DMS 273 treated with DMSO at 0.1 percent for 48 hours (cell line): ENCODE data around the gene PHEX.
A peak's percentile ranks its signal among the peaks of the same experiment; 100 is the strongest.

Experiments used
- DNase-seq: peaks from one replicate; lab custom pipeline; 2025; lab: John Stamatoyannopoulos, UW

Gene PHEX

DNA sequence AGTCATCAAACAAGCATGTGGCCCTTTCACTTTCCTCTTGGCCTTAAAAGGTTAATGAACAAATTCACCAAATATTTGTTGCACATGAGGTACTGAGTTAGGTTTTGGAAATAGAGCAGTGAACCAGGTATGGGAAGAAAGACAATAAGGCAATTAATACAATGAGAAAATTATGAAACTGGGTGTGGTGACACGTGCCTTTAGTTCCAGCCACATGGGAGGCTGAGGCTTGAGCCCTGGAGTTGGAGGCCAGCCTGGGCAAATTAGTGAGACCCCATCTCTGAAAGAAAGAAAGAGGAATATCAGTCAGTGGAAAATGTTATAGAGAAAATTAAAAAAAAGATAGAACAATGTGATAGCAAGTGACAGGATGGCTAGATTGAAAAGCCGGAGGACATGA lies 8.1 kb downstream of the PHEX start:
- DNase-seq: no peak

DNA sequence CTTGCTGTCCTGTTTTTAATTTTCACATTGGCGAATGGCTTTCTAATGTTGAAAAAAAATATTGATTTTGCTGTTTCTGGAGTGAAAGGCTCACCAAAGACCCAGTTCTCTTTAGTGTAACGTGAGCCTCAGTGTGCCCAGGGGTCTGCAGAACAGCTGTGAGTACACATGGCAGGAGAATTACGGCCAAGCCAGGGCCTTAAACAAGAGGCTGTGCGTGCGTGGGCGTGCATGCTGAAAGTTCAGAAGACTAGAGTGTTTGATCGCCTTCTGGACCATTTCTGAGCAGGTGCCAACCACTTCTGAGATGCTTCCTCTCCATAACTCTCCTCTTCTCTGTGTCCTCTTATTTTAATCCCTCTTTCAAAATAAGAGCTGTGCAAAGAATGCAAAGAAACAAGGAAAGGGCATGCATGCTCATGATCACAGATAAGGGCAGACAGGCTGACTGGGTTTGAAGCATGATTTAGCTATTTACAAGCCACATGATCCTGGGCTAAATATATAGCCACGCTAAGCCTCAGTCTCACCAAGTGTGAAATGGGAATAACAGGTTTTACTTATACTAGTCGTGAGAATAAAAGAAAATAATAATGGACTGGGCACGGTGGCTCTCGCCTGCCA lies 9.9 kb downstream of the PHEX start:
- peak; percentile 49 for DNase-seq

DNA sequence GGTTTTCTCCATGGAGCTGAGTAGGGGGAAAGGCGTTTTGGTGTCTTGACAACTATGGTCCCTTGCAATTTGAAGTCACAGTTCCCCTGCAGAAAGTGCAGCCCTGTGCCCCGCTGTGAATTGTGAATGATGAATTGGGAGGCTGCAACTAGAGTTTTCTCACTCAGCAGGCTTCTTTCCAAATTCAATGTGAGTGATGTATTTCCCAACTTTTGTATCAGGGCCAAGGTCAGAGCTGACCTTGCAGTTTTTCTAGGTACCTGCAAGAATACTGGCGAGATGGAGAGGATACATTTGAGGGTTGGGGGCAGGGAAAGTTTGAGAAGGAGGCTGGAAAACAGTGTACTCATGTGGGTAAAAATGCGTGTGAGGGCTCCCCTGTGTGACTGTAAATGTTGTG lies 11.7 kb downstream of the PHEX start:
- no peak for DNase-seq

DNA sequence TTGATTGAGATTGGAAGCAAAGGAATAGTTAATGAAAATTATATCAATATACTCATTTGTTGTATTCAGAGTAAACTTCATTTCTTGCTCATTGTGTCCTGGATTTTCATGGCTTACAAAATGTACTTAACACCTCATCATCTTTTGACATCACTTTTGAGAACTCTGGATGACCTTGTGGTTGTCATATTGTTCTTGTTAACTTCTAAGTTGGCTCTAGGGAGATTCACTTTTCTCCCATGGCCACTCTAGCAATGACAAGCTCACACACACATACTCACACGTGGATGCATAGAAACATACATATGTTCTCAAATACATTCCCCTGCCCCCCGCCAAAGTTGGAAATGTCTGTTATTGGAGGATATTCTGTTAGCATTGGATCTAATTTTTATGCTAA lies 15.3 kb downstream of the PHEX start:
- DNase-seq: no peak

DNA sequence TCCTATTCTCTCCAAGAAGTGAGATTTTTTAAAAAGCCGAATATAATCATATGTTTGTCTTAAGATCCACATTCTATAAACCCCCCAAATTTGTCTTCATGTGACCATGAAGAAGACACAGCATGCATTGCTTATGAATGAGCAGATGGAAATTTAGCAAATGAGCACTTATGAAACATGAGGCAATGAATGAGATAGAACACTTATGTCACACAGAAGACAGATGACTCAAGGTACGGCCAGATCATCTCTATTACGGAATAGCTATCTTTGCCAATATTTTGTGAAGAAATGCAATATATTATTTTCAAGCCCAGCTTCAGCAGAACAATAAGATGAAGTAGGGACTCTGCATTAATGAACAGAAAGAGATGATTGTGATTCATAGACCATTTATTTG lies 21.4 kb downstream of the PHEX start:
- no peak for DNase-seq

DNA sequence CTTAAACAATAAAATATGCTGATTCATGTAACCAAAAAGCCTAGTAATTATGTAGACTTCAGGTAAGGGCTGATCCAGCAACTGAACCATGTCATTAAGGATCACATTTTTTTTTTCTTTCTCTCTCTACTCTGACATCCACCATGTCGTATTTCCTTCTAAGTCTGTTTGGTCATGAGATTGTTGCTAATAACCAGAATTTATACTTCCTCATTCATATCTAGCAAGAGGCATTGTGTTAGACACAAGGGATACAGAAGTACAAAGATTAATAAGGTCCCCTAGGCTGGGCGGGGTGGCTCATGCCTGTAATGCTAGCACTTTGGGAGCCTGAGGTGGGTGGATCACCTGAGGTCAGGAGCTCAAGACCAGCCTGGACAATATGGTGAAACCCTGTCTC lies 24.1 kb downstream of the PHEX start:
- DNase-seq: no peak

DNA sequence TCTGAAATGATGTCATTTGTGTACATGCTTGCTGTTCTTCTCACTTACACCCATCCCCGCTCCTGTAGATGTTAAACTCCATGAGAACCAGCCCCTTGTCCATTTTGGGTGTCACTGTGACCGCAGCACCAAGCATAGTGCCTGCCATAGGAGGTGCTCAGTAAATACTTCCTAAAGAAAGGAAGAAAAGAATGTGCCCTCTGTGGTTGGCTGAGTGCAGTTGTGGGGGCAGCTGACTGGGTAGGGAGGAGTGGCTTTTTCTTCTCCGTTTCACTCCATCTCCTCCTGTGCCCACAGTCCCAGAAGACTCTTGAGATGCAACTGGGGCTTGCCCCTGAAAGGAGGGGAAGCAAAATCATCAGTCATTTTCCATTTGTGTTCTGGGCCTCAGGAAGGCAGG lies 25.5 kb downstream of the PHEX start:
- DNase-seq: no peak

DNA sequence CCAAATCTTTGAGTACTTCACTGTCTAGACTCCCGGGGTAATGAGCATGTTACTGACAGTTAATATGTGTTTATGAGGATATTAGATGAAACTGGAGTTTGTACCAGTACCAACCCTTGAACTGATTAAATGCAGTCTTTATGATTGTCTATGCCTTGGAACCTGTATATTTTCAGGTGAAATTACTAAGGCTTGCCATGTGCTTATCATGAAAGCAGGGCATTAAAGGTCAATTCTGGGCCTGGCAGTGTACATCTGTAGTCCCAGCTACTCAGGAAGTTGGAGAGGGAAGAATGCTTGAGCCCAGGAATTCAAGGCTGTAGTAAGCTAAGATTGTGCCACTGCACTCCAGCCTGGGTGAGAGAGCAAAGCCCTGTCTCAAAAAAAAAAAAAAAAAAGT lies 27.6 kb downstream of the PHEX start:
- DNase-seq: no peak

DNA sequence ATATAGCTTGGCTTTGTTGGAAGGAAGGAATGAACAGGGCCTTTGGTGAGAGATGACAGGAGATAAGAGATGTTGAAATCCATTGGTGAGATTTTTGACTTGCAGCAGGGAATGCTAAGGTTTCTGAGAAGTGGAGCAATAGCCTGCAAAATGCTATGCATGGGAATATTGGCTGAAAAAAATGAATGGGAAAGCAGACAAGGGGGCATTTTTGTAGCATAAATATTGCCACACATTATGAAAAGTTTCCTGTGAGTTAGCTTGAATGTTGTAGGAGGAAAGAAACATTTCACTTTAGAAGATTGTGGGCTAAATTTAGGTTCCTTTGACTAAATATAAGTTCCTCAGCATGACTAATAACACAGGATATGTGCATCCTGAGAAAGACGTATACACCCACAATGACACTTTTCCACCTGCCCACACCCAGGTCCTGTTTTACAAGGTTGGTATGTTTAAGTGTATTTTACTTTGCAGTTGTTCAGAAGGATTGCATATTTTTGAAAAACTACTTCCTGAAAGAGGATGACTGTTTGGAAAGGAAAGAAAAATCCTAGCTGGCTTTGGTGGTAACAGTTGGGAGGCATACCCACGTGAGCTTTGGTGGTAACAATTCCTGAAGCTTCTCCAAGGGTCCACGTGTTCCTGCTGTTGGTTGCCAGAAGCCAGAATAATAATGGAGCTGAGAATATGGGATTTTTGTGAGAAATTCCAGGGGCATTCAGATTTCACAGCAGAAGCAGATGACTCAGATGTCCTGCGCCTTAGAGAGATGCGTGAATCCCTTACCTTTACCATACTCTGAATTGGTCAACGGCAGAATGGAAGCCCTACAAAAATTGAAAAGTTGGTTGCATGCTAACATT lies 28.5 kb downstream of the PHEX start:
- DNase-seq: no peak

DNA sequence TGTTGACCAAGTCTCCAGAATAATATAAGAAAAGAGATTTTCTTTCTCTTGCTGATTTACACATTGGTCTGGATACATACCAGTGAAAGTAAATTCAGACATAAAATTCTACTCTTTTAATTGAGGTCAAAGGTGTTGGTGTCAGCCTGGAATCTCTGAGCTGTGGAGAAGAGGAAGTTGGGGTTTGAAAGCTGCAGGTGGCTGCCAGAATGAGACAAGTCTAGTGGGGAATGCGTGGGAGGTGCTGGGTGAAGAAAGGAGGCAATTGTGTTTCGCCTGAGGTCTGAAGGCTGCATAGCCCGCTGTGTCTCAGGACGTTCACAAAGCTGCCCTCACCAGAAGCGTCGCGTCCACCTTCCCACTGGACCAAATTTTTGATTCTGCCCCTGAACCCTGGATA lies 31.2 kb downstream of the PHEX start:
- no peak for DNase-seq

DNA sequence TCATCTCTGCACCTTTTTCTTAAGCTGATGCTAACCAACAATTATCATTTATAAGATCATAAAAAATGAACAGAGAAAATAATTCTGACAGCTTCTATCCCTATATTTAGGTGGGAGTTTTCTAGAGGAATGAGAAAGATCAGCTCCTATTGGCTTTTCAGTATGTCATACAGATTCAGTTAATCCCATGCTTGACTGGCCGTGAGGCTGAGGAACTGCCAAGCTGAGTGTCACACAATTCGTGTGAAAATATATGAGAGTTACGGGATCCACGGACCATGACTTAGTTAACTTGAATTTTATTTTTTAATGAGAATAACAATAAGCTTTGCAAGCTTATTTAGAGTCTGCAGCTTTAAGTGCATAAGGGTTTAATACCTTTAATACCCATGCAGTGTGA lies 37.5 kb downstream of the PHEX start:
- DNase-seq: no peak

DNA sequence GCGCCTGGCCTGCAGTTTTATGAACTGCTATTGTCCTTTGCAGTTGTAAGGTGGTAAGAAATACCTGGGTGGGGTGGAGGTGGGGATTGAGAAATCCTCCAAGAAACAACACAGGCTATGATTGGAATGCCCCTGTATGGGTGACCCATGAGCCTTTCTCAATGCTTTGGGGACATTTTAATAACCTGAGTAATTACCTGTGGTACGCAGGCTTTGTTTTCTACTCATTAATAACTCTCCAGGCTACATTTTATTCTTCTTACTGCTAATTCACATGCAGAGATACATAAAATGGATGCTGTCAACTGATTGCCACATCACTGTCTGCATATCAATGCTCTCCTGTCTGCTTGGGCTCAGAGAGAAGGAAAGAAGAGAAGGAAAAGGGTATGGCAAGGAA lies 41.8 kb downstream of the PHEX start:
- DNase-seq: no peak

DNA sequence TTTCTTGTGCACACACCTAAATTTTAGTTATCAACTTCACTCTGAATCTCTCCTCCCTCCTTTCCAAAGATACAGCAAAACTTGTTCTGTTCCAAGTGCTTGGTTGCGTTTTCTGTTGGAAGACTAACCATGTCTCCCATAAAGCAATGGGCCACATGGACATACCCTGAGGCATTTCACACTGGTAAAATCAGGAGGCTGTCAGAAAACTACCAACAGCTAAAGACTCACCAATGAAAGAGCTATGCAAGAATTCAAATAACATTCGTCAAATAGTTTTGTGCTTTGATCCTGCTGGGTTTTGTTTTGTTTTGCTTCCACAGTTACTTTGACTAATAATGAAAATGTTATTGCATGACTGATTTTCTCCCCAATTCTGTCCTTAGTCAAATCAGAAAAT lies 46.0 kb downstream of the PHEX start:
- DNase-seq: no peak

DNA sequence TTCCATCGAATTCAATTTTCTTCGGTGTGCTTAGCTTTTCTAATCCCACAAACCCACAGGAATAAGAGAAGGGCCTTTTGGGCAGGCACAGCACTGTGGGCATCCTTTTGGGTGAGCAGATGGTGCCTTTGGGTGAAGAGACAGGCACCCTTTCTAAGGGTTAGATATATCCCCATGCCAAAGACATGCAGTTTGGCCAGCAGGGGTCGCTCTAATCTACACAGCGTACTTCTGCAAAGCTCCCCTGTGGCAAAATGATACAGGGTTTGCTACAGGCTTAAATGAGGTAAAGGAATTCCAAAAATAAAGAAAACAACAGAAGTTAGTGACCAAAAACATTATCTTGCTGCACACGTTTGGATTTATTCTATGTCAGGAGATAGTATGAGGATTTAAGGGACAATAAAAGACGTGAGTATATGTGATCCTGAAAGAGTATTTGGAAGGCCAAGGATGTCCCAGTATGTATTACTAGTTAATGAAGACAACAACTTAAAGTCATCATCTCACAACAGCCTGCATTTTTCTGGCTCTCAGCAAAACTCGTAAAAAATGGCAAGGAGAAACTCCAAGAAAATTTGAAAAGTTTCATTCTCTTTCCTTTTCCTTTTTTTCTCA lies 49.5 kb downstream of the PHEX start:
- peak; percentile 29 for DNase-seq

DNA sequence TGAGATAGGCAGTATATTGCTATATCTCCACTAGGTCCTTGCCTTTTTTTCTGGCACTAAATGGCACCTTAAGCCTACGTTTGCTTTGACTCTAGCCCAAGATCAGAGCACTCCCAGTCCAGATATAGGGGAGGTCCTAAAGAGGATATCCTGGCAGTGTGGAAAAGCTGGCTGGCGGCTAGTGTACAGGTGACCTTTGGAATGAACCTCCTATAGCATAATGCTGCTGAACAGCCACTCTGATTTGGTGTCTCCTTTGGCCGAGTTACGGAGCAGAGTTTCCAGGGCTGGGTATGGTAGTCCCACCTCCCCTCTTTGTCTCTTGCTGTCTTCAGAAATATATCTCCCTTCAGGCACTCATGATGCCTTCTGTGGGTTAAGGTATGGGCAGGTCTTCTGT lies 53.9 kb downstream of the PHEX start:
- DNase-seq: no peak

DNA sequence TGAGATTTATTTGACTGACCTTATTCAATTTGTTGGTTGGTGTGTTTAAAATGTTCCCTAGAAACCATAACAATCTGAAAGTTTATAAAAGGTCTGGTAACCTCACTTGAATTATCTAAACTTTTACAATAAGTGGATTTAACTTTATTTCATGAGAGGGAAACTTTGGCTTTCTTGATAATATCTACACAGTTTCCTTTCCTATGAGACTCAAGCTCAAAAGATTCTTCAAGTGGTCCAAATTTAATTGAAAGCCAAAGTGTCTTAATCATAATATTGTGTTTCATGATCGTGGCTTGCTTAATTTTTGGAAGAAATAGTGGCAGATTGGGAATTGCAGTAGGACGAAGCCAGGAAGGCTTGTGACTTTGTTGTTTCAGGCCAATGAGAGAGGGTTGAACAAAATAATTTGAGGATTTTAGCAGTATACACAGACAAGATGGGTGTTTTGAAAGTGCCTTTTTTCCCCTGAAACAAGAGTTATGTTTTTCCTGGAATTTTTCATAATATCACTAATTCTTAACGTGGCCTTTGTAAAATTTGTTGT lies 55.0 kb downstream of the PHEX start:
- no peak for DNase-seq

DNA sequence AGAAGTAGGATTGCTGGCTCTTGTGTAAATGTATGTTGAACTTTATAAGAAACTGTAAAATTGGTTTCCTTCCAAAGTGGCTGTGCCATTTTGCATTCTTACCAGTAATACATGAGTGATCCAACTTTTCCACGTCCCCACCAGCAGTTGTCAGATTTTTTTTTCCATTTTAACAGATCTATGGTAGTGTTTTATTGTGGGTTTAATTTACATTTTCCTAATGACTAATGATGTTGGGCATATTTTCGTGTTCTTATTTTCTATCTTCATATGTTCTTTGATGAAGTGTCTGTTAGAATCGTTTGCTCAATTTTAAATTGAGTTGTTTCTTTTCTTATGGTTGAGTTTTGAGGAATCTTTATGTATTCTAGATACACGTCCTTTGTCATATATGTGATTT lies 56.2 kb downstream of the PHEX start:
- DNase-seq: no peak

DNA sequence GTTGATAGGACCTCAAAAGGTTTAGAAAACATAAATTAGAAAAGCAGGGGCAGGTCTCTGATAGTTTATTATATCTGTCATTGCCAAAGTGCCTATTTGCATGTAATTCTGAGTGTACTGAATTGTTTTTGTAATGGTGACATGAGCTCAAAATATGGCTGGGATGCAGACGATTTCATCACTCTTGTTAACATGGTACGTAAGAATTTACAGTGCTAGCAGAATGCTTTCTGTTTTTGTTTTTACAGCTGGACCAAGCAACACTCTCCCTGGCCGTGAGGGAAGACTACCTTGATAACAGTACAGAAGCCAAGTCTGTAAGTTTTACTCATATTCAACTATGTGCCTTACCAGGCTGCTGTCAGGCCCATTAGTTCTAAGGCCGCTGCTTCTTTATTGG lies 58.1 kb downstream of the PHEX start:
- DNase-seq: no peak

DNA sequence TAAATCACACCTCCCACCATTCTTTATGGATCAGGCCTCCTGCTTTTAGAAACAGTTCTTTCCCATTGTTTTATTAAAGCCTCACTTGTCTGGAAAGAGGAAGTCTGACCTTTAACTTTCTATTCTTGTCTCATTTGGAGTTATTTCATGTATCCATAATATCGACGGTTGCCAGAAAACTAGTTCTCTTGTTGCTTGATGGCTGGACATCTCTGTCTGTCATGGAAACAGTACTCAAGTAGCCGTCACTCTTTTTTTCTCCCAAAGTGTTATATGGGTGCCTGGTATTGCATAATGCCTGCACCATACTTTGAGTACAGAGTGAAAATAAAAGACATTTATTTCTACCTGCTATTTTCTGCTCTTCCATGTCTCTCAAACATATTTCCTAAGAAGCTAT lies 61.4 kb downstream of the PHEX start:
- no peak for DNase-seq

DNA sequence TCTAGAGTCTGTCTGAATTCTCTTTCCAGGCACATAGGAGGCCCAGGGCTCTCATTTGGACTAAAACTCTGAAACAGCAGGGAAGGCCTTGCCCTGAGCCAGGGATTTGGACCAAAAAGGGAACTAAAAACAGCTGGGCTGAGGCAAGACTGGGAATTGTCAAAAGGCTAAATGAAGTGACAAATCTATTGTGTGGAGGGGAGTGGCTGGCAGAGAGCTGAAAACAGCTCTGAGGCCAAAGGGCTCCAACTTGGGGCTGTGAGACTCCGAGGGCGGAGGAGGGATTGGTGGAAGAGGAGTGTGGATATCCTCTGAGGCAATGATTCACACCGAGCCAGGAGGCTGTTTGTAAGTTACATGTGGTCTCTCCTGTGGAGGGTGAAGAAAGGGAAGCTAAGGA lies 63.2 kb downstream of the PHEX start:
- DNase-seq: no peak

DNA sequence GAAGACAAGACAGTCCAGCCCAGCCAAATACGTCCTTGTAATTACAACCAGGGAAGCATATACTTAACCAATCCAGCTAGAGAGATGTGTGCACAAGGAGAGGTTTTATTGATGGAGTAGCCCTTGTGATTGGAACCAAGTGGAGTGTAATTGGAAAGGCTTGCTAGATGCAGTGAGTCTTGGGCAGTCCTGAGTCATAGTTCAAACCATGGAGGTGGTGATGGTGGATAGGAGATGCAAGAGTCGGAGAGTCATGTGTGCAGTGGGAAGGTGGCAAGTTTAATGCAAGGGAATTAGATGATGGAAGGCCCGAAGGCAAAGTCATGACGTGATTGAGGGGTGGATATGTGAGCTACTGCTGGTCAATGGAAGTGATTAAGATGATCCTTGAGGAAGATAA lies 63.7 kb downstream of the PHEX start:
- DNase-seq: no peak

DNA sequence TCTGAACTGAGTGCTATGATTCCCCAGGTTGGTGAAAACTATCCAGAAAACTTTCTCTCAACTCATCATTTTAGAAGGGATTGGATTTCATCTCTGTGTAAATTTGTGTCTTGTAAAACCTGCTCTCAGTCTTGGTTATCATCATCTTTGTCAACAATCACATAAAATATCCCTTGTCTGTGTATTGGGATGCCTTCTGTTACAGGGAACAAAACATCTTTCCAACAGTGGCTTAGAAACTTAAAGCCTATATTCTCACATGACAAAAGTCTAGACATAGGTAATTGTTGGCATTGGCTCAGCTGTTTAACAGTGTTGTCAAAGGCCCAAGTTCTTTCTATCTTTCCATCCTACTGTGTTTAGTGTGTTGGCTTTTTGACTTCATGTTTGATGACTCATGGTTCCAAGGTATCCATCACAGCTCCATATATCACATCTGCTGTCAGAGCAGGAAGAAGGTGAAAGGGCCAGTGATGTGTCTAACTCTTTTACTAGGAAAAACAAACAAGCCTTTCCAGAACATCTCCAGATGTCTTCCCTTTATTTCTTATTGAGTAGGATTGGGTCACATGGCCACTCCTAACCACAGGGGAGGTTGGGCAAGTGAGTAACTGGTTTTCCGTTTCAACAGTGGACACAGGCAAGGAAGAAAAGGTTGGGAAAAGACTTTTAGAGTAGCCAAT lies 65.0 kb downstream of the PHEX start:
- DNase-seq: no peak

DNA sequence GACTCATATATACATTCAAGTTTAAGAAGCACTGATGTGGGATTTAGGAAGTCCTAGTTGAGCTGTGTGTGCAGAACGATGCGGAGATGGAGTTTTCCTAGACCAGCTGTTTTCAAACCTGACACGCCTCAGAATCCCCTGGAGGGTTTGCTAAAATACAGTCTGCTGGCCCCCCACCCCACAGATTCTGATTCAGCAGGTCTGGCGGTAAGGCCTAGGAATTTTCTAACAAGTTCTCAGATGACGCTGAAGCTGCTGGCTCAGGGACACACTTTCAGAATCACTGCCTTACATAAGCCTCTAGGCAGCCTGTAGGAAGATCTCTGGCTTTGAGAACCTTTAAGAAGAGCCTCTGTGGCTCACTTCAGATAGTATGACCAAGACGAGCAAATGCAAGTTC lies 73.1 kb downstream of the PHEX start:
- no peak for DNase-seq
